ENCODE results near the gene PAQR4. TPM values are rescaled to one million over a fixed set of nuclear protein-coding genes. Genes with fewer than 3 reads are reported as not detected.

Gene PAQR4
- total RNA-seq, 1 donor from 2014 or later = 7.4 TPM

DNA sequence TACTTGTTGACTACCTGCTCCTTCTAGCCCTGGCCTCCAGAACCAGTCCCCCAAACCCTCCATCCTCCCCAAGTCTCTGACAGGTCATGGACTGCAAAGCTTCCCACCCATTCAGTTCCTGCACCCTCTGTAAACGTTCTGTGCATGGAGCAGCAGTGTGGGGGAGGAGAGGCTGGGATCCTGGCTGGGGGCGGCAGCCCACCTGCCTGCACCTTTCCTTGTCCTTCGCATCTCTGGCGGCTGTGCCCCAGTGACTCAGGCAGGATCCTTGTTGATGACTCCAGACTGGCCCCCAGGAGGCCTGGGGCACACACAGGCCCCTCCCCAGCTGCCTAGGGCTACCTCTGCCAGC, 12.7 kb downstream of the PAQR4 start:
- H3K9me3 ChIP-seq = no peaks in the 10 kb centered on the region
- H3K36me3 ChIP-seq = no peaks in the 10 kb centered on the region
- H3K27ac ChIP-seq = no peak overlapping the region
- H3K4me1 ChIP-seq = peaks cover 23% of the 10 kb centered on the region
- ATAC-seq = no peak
- H3K4me3 ChIP-seq = no peak overlapping the region
- intact Hi-C loops (cut with DNase I) = no loop called here
- TF ChIP-seq, protein P1, sequence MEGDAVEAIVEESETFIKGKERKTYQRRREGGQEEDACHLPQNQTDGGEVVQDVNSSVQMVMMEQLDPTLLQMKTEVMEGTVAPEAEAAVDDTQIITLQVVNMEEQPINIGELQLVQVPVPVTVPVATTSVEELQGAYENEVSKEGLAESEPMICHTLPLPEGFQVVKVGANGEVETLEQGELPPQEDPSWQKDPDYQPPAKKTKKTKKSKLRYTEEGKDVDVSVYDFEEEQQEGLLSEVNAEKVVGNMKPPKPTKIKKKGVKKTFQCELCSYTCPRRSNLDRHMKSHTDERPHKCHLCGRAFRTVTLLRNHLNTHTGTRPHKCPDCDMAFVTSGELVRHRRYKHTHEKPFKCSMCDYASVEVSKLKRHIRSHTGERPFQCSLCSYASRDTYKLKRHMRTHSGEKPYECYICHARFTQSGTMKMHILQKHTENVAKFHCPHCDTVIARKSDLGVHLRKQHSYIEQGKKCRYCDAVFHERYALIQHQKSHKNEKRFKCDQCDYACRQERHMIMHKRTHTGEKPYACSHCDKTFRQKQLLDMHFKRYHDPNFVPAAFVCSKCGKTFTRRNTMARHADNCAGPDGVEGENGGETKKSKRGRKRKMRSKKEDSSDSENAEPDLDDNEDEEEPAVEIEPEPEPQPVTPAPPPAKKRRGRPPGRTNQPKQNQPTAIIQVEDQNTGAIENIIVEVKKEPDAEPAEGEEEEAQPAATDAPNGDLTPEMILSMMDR (IDR thresholded peaks at IDR 0.05) = no peak
- DNase-seq = no peak
- no peaks in the 10 kb centered on the region for H3K27me3 ChIP-seq

DNA sequence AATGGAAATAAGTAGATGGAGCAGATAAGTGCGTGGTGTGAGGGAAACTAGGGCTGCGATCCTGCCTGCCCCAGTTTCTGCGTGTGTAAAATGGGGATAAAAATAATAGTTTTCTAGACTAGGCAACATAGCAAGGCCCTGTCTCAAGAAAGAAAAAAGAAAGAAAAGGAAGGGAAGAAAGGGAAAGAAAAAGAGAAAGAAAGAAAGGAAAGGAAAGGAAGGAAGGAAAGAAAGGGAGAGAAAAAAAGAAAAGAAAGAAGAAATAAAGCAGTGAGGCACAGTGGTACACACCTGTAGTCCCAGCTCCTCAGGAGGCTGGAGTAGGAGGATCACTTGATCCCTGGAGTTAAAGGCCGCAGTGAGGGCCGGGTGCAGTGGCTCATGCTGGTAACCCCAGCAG, 13.3 kb downstream of the PAQR4 start:
- intact Hi-C loops (cut with DNase I) = no loop called here
- no peaks in the 10 kb centered on the region for H3K36me3 ChIP-seq
- ATAC-seq (no peak), DNase-seq (no peak)
- TF ChIP-seq, protein P1 (IDR thresholded peaks at IDR 0.05) = no peak
- peaks cover 23% of the 10 kb centered on the region for H3K4me1 ChIP-seq
- H3K9me3 ChIP-seq = no peaks in the 10 kb centered on the region
- H3K4me3 ChIP-seq = no peak overlapping the region
- H3K27ac ChIP-seq = no peak overlapping the region
- no peaks in the 10 kb centered on the region for H3K27me3 ChIP-seq

DNA sequence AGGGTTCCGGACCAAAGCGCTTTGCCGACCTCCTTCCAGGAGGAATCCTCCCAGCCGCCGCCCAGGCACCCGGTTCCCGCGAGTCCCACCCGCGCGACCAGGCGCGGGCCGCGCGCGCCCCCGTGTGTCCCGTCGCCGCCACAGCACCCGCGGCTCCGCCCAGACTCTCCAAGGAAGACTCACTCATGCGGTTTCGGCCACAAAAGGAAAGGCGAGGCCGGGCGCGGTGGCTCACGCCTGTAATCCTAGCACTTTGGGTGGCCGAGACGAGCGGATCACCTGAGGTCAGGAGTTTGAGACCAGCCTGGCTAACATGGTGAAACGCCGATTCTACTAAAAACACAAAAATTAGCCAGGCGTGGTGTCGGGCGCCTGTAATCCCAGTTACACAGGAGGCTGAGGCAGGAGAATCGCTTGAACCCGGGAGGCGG, 14.6 kb downstream of the PAQR4 start:
- H3K27ac ChIP-seq = no peak overlapping the region
- no peaks in the 10 kb centered on the region for H3K36me3 ChIP-seq
- H3K4me3 ChIP-seq = peak overlapping the region; percentile 16
- H3K27me3 ChIP-seq = no peaks in the 10 kb centered on the region
- peak; percentile 90 for DNase-seq
- TF ChIP-seq, protein P1 (IDR thresholded peaks at IDR 0.05) = peak; percentile 89
- peaks cover 23% of the 10 kb centered on the region for H3K4me1 ChIP-seq
- ATAC-seq = peak; percentile 81
- no peaks in the 10 kb centered on the region for H3K9me3 ChIP-seq
- intact Hi-C loops (cut with DNase I) = no loop called here

DNA sequence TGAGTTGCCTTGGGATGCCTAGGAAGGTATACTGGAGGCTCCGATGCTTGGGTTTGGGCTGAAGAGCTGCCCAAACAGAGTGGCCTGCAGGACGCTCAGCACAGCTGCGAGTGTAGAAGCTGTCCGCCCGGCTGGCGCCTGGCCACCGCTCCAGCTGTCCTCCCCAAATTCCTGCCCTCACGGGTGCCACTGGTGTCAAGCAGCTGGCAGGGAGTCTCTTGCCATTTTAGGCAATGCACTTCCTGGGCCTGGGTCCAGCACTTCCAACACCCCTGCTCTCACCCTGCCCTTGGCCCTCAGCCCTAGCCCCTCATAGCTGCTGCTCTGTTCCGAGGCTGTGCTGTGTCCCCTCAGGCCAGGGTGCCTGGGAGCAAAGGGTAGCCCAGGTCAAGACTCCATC, 16.3 kb downstream of the PAQR4 start:
- H3K4me3 ChIP-seq = no peak overlapping the region
- DNase-seq (no peak), ATAC-seq (no peak)
- TF ChIP-seq, protein P1 (IDR thresholded peaks at IDR 0.05) = no peak
- peaks cover 9% of the 10 kb centered on the region for H3K27me3 ChIP-seq
- H3K4me1 ChIP-seq = peaks cover 15% of the 10 kb centered on the region
- intact Hi-C loops (cut with DNase I) = no loop called here
- H3K27ac ChIP-seq = no peak overlapping the region
- H3K36me3 ChIP-seq = no peaks in the 10 kb centered on the region
- H3K9me3 ChIP-seq = no peaks in the 10 kb centered on the region

DNA sequence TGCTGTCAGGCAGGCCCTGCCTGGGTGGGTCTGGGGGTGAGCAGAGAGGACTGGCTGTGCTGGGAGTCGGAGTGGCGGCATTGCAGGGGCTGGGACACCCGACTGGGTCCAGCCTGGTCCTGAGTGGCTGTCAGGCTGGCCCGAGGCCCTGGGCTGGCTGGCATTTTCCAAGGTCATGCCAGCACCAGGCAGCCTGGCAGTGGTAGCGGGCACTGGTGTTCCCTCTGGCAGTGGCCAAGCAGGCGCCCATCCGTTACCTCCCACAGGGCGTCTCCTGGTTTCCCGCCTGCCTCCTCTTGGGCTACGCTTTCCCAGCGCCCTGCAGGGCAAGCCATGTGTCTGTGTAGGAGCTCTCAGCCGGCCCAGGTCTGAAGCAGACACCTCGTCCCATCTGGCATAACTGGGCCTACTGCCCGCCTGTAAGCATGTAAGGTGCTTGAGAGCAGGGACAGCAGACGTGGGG, 16.8 kb downstream of the PAQR4 start:
- intact Hi-C loops (cut with DNase I) = no loop called here
- TF ChIP-seq, protein P1 (IDR thresholded peaks at IDR 0.05) = no peak

DNA sequence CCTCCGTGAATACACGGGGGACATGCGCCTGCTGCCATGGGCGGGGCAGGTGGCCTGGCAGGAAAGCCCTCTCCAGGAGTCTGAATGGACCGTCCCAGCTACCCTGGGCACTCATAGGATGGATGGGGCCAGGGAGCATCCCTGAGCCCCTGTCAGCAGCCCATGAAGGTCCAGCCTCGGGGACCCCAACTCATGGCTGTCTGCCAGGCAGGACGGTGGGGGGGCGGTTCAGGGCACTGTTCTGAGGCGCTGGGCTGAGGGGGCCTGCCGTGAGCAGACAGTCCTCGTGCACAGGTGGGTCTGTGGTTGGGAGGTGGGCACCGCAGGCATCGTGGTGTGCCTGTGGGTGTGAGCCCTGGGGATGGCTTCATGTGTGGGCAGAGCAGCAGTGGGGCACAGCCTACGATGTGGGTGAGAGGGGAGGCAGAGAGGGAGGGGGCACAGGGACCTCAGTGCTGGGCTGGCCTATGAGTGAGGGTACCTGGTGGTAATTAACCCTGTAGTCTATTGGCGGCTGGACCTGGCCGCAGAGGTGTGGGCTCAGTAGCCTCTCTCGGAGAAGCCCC, 17.6 kb downstream of the PAQR4 start:
- H3K27me3 ChIP-seq = peaks cover 9% of the 10 kb centered on the region
- no peaks in the 10 kb centered on the region for H3K36me3 ChIP-seq
- H3K4me1 ChIP-seq = peaks cover 10% of the 10 kb centered on the region
- no peaks in the 10 kb centered on the region for H3K9me3 ChIP-seq
- ATAC-seq = no peak
- H3K27ac ChIP-seq = no peak overlapping the region
- H3K4me3 ChIP-seq = no peak overlapping the region
- TF ChIP-seq, protein P1 (IDR thresholded peaks at IDR 0.05) = no peak
- intact Hi-C loops (cut with DNase I) = no loop called here
- no peak for DNase-seq

More for the DNA sequence above, 16.8 kb downstream of the PAQR4 start:
- peaks cover 9% of the 10 kb centered on the region for H3K27me3 ChIP-seq
- no peak for DNase-seq
- no peak overlapping the region for H3K27ac ChIP-seq
- H3K4me3 ChIP-seq = no peak overlapping the region
- ATAC-seq = no peak
- H3K4me1 ChIP-seq = peaks cover 13% of the 10 kb centered on the region
- H3K36me3 ChIP-seq = no peaks in the 10 kb centered on the region
- H3K9me3 ChIP-seq = no peaks in the 10 kb centered on the region

All from upper lobe of right lung (tissue), 1 donor.